ENCODE results near the gene APBB1IP. TPM values are rescaled to one million over a fixed set of nuclear protein-coding genes. Genes with fewer than 3 reads are reported as not detected.
"Not testable (repeated sequence)": the region's sequence is repeated elsewhere in the genome, so short reads cannot be mapped to it uniquely, and the experiment has no call there.

APBB1IP gene
- polyA plus RNA-seq, 3 donors = 1.2 to 1.8 (median 1.7) TPM

DNA sequence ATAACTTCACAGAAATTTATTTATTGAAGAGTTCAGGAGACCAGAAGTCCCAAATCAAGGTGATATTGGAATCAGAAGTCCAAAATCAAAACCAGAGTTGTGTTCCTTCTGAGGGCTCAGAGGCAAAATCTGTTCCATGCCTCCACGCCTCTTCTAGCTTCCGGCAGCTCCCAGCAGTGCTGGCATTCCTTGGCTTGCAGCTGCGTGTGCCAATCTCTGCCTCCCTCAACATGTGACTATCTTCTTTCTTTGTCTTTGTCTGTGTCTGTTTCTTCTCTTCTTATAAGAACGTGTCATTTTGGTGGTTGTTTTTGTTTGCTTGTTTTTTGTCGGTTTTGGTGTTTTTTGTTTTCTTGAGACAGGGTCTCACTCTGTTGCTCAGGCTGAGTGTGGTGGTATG is 116.1 kb downstream of the APBB1IP start:
- no peak for DNase-seq (ENCODE audit: low read depth in 3 of 3, low spot score in 2 of 3)

DNA sequence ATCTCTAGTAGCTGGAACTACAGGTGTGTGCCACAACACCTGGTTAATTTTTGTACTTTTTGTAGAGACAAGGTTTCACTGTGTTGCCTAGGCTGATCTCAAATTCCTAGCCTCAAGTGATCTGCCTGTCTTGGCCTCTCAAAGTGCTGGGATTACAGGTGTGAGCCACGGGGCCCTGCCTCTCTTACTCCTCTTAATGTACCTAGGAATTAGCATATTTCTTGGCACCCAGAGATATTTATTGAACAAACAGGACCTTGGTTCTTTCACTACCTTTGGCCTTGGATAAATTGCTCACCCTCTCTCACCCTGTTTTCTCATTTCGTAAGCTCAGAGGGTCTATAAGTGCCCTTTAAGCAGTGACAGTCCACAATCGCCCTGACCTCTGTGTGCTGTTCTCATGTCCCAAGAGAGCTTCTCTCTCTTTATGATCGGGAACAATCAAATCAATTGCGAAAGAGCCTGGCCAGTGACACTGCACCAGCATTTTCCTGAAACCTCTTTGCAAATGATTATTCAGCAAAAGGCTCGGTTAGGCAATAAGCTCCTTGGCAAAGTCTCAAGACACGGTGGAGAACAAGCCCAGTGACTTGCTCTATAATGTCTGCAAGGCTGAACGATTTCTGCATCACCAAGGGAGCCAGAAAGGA is 117.7 kb downstream of the APBB1IP start:
- no peak for DNase-seq (ENCODE audit: low read depth in 3 of 3, low spot score in 2 of 3)

DNA sequence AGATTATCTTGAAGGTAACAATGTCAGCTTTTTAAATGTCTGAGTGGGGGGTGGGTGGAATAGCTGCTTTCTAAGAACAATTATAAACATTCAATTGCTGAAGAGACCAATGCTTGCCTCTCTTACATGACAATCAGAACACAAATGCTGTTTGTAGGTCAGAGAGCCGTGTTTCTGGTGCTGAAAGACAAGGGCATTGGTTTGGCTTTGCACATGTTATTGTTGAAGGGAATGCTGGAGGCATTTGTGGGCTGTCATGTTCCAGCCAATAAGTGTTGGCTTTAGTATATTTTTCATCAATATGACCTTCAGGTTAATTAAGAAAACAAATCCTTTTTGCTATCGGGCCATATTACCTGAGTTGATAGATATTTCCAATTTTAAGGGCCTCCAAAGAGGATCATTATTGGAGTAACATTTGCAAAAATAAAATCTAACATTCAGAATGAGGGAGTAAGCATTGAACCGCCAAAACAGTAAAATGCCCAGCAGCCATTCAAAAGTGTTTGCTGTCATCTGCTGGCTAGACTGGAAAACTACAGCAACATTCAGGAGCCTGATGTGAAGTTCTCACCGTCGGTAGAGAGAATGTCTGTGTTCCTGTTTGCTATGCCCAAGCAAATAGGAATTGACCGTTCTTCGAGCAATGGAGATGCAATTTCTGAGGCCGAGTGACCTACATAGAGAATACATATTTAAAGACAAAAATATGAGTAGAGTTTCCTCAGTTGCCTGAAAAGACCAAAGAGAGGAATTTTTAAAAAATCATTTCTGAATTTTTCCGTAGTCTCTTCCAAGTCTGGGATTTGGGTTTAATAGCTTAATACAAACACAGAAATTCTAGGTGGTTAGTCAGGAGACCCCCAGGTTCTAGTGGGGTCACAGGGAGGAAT is 118.9 kb downstream of the APBB1IP start:
- peak in 1 of 3 donors; percentile 14 for DNase-seq (ENCODE audit: low read depth in 3 of 3, low spot score in 2 of 3)

DNA sequence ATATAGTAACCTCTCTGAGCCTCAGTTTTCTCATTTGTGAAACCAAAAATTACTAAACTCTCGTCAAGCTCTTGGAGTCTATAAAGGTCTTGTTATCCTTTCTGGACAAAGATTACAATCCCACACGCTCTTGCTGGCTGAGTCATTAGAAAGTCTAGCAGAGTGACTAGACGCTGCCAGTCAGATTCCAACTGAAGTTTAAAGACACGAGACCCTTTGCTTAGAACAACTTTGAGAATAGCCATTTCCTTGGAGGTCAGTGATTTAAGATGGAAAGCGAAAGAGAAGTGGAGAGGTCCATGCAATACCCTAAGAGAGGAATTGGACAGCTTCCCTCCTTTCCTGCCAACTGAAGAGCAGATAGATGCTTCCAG is 119.5 kb downstream of the APBB1IP start:
- no peak for DNase-seq (ENCODE audit: low read depth in 3 of 3, low spot score in 2 of 3)

DNA sequence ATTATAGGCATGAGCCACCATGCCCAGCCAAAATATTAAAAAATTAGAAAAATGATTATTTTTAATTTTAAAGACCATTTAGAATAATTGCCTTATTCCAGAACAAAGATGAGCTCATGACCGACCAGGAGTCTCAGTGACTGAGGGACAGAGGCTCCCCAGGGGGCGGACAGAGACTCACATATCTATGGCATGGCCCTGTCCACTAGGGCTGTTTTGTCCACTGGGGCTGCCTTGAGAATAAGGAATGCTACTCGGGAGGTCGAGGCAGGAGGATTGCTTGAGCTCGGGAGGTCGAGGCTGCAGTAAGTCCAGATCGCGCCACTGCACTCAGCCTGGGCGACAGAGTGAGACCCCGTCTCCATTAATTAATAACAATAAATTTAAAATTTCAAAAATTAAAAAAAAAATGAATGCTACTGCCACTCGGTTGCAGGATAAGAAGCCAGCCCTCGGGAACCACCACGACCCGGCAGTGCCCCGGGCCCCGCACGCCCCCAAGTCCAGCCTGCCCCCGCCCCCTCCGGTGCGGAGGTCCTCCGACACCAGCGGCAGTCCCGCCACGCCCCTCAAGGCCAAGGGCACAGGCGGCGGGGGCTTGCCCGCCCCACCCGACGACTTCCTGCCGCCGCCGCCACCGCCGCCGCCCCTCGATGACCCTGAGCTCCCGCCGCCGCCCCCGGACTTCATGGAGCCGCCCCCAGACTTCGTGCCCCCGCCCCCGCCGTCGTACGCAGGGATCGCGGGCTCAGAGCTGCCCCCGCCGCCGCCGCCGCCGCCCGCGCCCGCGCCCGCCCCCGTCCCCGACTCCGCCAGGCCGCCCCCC is 128.6 kb downstream of the APBB1IP start:
- DNase-seq (ENCODE audit: low read depth in 3 of 3, low spot score in 2 of 3) = no peak

DNA sequence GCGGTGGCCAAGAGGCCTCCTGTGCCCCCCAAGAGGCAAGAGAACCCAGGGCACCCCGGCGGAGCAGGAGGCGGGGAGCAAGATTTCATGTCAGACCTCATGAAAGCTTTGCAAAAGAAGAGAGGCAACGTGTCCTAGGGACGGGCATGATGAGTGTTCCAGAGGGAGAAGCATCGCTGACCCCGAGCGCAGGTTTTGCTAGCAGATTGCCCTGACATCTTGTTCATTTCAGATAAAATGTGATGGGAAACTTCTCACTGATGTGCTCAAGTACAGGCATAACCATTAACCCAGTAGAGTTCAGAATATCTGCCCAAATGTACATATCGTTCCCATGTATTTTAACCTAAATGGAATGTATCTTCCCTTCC is 129.2 kb downstream of the APBB1IP start:
- DNase-seq (ENCODE audit: low read depth in 3 of 3, low spot score in 2 of 3) = no peak

DNA sequence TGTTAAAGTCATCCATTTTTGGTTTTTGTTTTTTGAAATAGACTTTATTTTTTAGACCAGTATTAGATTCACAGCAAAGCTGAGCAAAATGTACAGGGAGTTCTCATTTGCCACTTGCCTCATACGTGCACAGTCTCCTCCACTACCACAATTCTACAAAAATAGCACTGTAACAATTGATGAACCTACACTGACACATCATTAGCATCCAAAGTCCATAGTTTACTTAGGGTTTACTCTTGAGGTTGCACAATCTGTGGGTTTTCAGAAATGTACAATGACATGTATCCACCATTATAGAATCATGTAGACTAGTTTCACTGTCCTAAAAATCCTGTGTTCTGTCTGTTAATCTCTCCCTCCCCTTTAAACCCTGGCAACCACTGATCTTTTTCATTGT is 133.5 kb downstream of the APBB1IP start:
- no peak for DNase-seq (ENCODE audit: low read depth in 3 of 3, low spot score in 2 of 3)

DNA sequence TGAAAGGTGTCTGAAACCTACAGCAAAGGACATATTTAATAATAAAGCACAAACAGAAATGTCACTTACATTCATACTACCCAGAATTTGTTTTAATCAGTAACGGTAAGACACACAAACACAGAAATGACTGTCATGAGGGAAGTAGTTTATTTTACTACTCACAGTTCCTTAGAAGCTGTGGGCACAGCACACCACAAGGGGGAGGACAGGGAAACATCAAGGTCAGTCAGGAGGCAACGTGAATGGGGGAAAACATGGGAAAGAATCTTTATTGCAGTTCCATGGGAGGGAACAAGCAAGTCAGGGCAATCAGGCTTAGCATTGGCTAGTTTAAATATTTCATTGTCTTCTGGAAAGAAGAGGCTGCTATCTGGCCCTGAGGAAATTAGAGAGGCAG is 135.5 kb downstream of the APBB1IP start:
- DNase-seq (ENCODE audit: low read depth in 3 of 3, low spot score in 2 of 3) = no peak

DNA sequence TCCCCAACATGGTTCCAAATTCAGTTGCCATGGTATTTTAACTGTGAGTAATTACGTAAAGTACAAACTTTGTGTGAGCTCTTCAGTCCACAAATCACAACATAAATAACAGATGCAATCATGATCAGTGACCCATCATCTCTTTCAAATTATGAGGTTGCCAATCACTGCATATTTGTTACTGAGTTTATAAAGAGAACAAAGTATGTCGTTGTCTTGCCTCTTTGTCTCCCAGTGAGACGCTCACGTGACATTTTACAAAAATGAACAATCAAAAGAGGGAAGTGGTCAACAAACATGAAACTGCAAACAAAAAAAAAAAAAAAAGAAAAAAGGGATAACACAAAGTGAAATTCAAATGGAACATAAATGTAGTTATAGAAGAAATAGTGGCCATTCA is 136.6 kb downstream of the APBB1IP start:
- DNase-seq (ENCODE audit: low read depth in 3 of 3, low spot score in 2 of 3) = no peak

DNA sequence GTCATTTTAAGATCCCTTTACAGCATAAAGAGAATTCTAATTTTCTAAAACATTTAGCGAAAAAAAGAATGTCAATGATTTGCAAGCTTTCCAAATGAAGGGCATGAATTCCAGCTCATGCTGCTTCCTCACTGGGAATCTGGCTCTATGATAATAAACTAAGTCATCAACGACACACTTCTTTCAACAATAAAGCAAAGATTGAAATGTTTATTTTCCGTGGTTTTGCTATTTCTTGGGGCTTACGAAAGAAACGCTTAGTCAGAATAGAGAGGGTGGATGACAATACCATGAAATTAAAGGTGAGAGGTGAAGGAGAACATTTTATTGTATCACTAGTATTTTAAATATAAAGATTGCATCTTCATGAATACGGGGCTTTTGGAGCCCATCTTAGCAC is 140.2 kb downstream of the APBB1IP start:
- DNase-seq (ENCODE audit: low read depth in 3 of 3, low spot score in 2 of 3) = not testable (repeated sequence)

DNA sequence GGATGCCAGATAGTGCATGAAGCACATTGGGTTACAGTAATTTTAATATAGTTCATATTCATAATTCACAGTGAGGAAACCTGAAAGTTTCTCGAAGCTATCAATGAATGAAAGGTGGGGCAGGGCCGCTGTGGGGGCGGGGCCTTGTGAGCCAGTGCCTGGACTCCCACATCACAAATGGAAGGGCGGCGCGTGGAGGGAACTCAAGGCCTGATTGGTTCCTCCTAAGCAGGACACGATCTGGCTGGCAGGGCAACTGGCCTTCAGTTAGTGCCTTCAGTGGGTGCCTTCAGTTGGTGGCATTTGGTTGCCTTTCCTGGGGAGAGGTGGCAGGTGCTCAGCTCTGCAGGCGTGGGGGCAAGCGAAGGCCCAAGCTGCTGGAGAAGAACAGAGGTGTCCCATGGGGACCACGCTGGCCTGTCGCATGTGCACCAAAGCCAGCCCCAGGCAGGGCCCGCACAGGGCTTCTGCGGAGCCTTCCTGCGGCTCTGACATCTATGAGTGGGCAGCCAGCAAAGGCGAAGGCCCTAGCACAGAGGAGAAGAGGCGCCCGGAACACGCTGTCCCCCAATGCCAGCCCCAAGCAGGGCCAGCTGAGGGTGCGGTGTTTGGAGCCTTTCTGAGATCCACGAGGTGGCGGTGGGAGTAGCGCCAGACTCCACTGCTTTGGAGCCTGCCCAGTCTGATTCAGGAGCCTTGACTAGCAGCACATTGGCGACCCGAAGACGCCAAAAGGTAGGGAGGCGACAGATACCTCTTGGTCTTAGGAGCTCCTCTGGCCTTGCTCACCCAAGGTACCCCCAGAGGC is 141.3 kb downstream of the APBB1IP start:
- no peak for DNase-seq (ENCODE audit: low read depth in 3 of 3, low spot score in 2 of 3)

DNA sequence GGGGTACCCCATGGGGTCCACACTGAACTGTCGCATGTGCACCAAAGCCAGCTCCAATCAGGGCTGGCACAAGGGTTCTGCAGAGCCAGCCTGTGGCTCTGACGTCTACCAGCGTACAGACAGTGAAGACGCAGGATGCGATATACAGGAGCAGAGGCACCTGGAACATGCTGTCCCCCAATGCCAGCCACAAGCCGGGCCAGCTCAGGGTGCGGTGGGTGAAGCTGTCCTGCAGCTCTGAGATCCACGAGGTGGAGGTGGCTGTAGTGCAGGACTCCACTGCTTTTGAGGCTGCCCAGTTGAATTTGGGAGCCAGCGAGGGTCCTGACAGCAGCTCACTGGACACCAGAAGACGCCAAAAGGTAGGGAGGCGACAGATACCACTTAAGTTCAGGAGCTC is 148.1 kb downstream of the APBB1IP start:
- no peak for DNase-seq (ENCODE audit: low read depth in 3 of 3, low spot score in 2 of 3)

DNA sequence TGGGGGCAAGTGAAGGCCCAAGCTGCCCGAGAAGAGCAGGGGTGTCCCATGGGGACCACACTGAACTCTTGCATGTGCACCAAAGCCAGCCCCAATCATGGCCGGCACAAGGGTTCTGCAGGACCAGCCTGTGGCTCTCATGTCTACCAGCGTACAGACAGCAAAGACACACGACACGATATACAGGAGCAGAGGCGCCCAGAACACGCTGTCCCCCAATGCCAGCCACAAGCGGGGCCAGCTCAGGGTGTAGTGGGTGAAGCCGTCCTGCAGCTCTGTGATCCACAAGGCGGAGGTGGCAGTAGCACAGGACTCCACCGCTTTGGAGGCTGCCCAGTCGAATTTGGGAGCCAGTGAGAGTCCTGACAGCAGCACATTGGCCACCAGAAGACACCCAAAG is 150.5 kb downstream of the APBB1IP start:
- DNase-seq (ENCODE audit: low read depth in 3 of 3, low spot score in 2 of 3) = no peak

DNA sequence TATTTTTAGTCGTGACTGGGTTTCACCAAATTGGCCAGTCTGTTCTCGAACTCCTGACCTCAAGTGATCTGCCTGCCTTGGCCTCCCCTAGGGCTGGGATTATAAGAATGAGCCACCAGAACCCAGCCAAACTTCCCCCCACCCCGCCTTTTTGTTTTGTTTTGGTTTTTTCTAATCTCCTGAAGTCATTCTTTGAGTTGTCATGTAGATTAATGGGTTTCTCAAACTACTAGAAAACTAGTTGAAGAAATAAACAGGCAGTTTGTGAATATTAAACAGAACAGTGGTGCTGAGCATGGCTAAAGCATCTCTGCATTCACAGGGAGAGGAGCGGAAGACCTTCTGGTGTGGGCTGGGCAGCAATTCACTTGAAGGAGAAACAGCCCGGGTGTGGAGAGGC is 151.7 kb downstream of the APBB1IP start:
- not testable (repeated sequence) for DNase-seq (ENCODE audit: low read depth in 3 of 3, low spot score in 2 of 3)

DNA sequence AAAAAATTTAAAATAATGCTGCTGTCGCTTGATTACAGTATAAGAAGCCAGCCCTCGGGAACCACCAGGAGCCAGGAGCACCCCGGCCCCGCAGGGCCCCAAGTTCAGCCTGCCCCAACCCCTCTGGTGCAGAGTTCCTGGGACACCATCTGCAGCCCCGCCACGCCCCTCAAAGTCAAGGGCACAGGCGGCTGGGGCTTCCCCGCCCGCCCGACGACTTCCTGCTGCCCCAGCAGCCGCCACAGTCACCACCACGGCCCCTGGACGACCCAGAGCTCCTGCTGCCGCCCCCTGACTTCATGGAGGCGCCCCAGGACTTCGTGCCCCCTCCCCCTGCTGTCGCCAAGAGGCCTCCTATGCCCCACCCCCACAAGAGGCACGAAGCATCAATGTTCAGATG is 155.8 kb downstream of the APBB1IP start:
- no peak for DNase-seq (ENCODE audit: low read depth in 3 of 3, low spot score in 2 of 3)

DNA sequence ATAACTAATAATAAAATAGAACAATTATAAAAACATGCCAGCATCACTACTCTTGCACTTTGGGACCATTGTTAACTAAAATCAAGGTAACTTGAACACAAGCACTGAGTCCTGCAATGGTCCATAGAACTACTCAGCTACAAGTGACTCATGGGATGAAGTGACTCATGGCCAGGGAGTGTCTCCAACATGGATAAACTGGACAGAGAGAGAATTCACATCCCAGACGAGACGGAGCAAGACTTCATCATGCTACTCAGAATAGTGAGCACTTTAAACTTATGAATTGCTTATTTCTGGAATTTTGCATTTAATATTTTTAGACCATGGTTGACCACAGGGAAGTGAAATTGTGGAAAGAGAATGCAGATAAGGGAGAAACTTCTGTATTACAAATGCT is 165.1 kb downstream of the APBB1IP start:
- DNase-seq (ENCODE audit: low read depth in 3 of 3, low spot score in 2 of 3) = not testable (repeated sequence)

DNA sequence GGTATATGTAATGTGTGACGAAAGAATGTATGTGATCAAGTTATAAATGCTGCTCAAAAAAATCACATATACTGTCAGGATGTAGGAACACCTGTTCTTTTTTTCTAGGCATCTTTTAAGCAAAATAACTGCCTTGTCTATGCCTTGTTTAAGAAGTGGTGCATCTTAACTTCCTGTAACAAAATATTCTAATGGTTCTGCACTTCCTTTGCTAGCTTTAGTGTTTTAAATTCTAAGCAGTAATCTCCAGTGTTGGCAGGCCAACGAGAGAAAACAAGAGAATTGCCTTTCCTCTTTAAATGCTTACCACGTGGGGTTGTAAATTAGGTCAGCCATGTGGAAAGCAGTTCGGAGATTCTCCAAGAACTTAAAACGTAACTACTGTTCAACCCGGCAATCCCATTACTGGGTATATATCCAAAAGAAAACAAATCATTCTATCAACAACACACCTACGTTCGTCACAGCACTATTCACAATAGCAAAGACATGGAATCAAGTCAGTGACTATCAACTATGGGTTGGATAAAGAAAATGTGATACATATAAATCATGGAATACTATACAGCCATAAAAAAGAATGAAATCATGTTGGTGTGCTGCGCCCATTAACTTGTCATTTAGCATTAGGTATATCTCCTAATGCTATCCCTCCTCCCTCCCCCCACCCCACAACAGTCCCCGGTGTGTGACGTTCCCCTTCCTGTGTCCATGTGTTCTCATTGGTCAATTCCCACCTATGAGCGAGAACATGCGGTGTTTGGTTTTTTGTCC is 166.4 kb downstream of the APBB1IP start:
- DNase-seq (ENCODE audit: low read depth in 3 of 3, low spot score in 2 of 3) = not testable (repeated sequence)

DNA sequence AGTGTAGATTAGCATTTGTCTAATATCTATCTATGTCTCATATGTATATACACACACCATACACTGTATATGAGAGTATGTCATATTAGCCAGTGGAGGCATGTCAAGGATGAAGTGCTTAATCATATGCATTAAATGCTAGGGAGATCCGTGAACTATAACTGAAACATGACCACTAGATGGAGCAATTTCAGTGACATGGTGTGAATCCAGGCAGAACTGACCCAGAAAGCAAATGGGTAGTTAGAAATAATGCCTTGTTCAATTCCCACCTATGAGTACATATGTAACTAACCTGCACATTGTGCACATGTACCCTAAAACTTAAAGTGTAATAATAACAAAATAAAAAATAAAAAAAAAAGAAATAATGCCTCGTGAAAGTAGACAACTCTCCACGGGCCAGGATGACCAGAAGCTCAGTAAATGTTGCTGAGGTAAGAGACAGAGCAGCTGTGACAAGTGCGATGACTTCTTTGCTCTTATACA is 168.3 kb downstream of the APBB1IP start:
- DNase-seq (ENCODE audit: low read depth in 3 of 3, low spot score in 2 of 3) = not testable (repeated sequence)

DNA sequence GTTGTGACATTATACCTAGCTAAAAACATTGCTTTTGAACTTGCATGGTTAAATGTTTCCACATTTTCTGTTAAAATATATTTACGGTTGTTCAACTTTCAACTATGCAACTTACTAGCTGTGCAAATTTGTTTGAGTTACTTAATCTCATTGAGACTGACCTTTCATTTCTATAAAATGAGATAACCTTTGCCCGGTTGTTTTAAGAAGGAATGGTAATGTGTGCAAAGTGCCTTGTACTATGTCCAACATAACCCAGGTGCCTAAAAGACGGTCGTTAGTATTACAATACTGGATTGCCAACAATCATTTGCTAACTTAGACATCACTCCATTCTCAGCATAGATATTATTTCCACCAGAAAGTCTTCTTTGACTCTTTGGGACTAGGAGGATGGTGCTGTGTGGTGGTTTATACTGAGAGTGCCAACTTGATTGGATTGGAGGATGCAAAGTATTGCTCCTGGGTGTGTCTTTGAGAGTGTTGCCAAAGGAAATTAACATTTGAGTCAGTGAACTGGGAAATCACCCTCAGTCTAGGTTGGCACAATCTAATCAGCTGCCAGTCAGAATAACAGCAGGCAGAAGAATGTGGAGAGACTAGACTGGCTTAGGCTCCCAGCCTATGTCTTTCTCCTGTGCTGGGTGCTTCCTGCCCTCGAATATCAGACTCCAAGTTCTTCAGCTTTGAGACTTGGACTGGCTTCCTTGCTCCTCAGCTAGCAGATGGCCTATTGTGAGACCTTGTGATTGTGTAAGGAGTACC is 174.2 kb downstream of the APBB1IP start:
- no peak for DNase-seq (ENCODE audit: low read depth in 3 of 3, low spot score in 2 of 3)

All from right renal cortex interstitium (tissue), 3 donors.